HG03196 (cell line): Measurements from ENCODE around the gene JARID2.

Experiments used
- ATAC-seq: cut with Tn5 transposase; IDR thresholded peaks from one replicate; pipeline ENCODE4 v1.9.1; 2021; ENCODE audit not compliant: unreplicated experiment

Gene JARID2

GRCh38 chr6:15434823-15435380, 189.0 kb downstream of the JARID2 start:
- ATAC-seq, result no peak

GRCh38 chr6:15435468-15435867, 189.6 kb downstream of the JARID2 start:
- ATAC-seq, result no peak

GRCh38 chr6:15436451-15436850, 190.6 kb downstream of the JARID2 start:
- no peak for ATAC-seq

GRCh38 chr6:15437090-15437635, 191.3 kb downstream of the JARID2 start:
- ATAC-seq, result no peak

- ATAC-seq, result no peak
Observed at GRCh38 chr6:15439410-15440025, 193.6 kb downstream of the JARID2 start.

GRCh38 chr6:15440040-15440439, 194.2 kb downstream of the JARID2 start:
- no peak for ATAC-seq

- no peak for ATAC-seq
Observed at GRCh38 chr6:15441215-15441868, 195.5 kb downstream of the JARID2 start.

- no peak for ATAC-seq
Observed at GRCh38 chr6:15441981-15442380, 196.1 kb downstream of the JARID2 start.

- ATAC-seq, result no peak
Observed at GRCh38 chr6:15442467-15442866, 196.6 kb downstream of the JARID2 start.

GRCh38 chr6:15443119-15443830, 197.4 kb downstream of the JARID2 start:
- ATAC-seq, result no peak

- no peak for ATAC-seq
Observed at GRCh38 chr6:15444081-15444731, 198.3 kb downstream of the JARID2 start.

GRCh38 chr6:15444881-15445280, 199.0 kb downstream of the JARID2 start:
- no peak for ATAC-seq

- ATAC-seq, result no peak
Observed at GRCh38 chr6:15447546-15448267, 201.8 kb downstream of the JARID2 start.

GRCh38 chr6:15449011-15449410, 203.1 kb downstream of the JARID2 start:
- ATAC-seq, result no peak

- no peak for ATAC-seq
Observed at GRCh38 chr6:15451738-15452137, 205.9 kb downstream of the JARID2 start.

GRCh38 chr6:15452182-15452941, 206.5 kb downstream of the JARID2 start:
- no peak for ATAC-seq

GRCh38 chr6:15453186-15453585, 207.3 kb downstream of the JARID2 start:
- no peak for ATAC-seq

GRCh38 chr6:15453622-15454021, 207.8 kb downstream of the JARID2 start:
- no peak for ATAC-seq

GRCh38 chr6:15456422-15456821, 210.6 kb downstream of the JARID2 start:
- ATAC-seq, result no peak
